OCI-M2 (cell line): Measurements from ENCODE around the gene GAB4.
"Not testable (repeated sequence)": the region's sequence is repeated elsewhere in the genome, so short reads cannot be mapped to it uniquely, and the experiment has no call there.

Experiments
- DNase-seq: peaks from one replicate; lab custom pipeline; 2025; ENCODE audit not compliant: unreplicated experiment; lab: John Stamatoyannopoulos, UW

The GAB4 gene

GRCh38 chr22:17007852-17008731 is at the start of gene GAB4:
Gene GAB4 (minus strand): TSS chr22:17008222. CDS start chr22:17008114, 108 bp downstream.
- DNase-seq, result no peak

GRCh38 chr22:17056807-17057206 is 48.8 kb upstream of the GAB4 start:
- DNase-seq, result no peak

- DNase-seq, result no peak
Measured at GRCh38 chr22:17056058-17056457, 48.0 kb upstream of the GAB4 start.

GRCh38 chr22:17047656-17048055 is 39.6 kb upstream of the GAB4 start:
- no peak for DNase-seq

GRCh38 chr22:17046566-17047348 is 38.7 kb upstream of the GAB4 start:
- no peak for DNase-seq

GRCh38 chr22:17043521-17043920 is 35.5 kb upstream of the GAB4 start:
- no peak for DNase-seq

- DNase-seq, result not testable (repeated sequence)
Measured at GRCh38 chr22:17036842-17037711, 29.1 kb upstream of the GAB4 start.

GRCh38 chr22:17035976-17036841 is 28.2 kb upstream of the GAB4 start:
- not testable (repeated sequence) for DNase-seq

GRCh38 chr22:17035246-17035645 is 27.2 kb upstream of the GAB4 start:
- no peak for DNase-seq

- not testable (repeated sequence) for DNase-seq
Measured at GRCh38 chr22:17034532-17034931, 26.5 kb upstream of the GAB4 start.

- DNase-seq, result not testable (repeated sequence)
Measured at GRCh38 chr22:17032277-17032676, 24.3 kb upstream of the GAB4 start.

GRCh38 chr22:17024380-17024779 is 16.4 kb upstream of the GAB4 start:
- not testable (repeated sequence) for DNase-seq

- DNase-seq, result not testable (repeated sequence)
Measured at GRCh38 chr22:17015552-17015951, 7.5 kb upstream of the GAB4 start.

- DNase-seq, result not testable (repeated sequence)
Measured at GRCh38 chr22:17014101-17014440, 6.0 kb upstream of the GAB4 start.

GRCh38 chr22:17013396-17014100 is 5.5 kb upstream of the GAB4 start:
- DNase-seq, result no peak

- DNase-seq, result no peak
Measured at GRCh38 chr22:17012267-17012666, 4.2 kb upstream of the GAB4 start.

GRCh38 chr22:17009640-17010291 is 1.7 kb upstream of the GAB4 start:
- no peak for DNase-seq

GRCh38 chr22:17007257-17007656 is 765 bp downstream of the GAB4 start:
- no peak for DNase-seq

GRCh38 chr22:16989915-16990314 is 18.1 kb downstream of the GAB4 start:
- no peak for DNase-seq
